HCT116 (cell line): ENCODE data around the gene NOC4L. TPM values are rescaled to one million over a fixed set of nuclear protein-coding genes. Genes with fewer than 3 reads are reported as not detected.

ENCODE experiments used
- ATAC-seq: fragments of 200-7000 bp; cut with Tn5 transposase; 2 replicates; pipeline ENCODE4 v1.9.1; 2020; ENCODE audit warnings: mild to moderate bottlenecking, moderate library complexity
- BruUV-seq: library from RNA; stranded (reverse); fragments of 400-500 nt; replicated peaks from 2 replicates; lab custom pipeline; 2021; lab: Mats Ljungman, UMichigan
- CTCF ChIA-PET: fragments of 300-600 bp; sonication (Branson Sonifier 250); formaldehyde crosslinking; loops from one replicate; lab custom pipeline; 2021; ENCODE audit warnings: antibody characterized with exemption; lab: Charles Lee
- POLR2A ChIA-PET: fragments of 300-600, 350-600 bp; sonication (Branson Sonifier 250); formaldehyde crosslinking; loops from one replicate; lab custom pipeline; 2021; ENCODE audit warnings: antibody characterized with exemption; lab: Charles Lee
- RAD21 ChIA-PET, 2 experiments: fragments of 300-600 bp; sonication (Branson Sonifier 250); formaldehyde crosslinking; loops; one replicate each; lab custom pipeline; 2023; ENCODE audit warnings: low total read pairs in 2 of 2; ENCODE audit not compliant: uncharacterized antibody in 2 of 2, unreplicated experiment in 2 of 2, low non-redundant PET in 1 of 2; lab: Charles Lee
- DNase-seq: peaks from one replicate; pipeline ENCODE4 v3.0.0-alpha.2; 2010; ENCODE audit warnings: low read depth, low spot score
- H2AFZ ChIP-seq: fragments of 200-600 bp; shearing (Covaris generic), sonication (generic); 2 replicates; pipeline ENCODE4 v1.6.1; 2017; ENCODE audit warnings: low read depth, mixed run types, mixed read lengths, antibody characterized with exemption, low read length; ENCODE audit not compliant: poor library complexity, severe bottlenecking
- H3K27ac ChIP-seq: 2 replicates; pipeline ENCODE4 v1.5.1; 2012; ENCODE audit warnings: low read depth, low read length
- H3K27me3 ChIP-seq: fragments of 200-600 bp; sonication (generic); 2 replicates; pipeline ENCODE4 v1.6.1; 2016; ENCODE audit warnings: mixed run types, low read length, mixed read lengths; ENCODE audit not compliant: insufficient read depth
- H3K36me3 ChIP-seq, 2 experiments: fragments of 200-500 bp in 1 of 2; fragments of 200-600 bp in 1 of 2; sonication (Bioruptor generic) in 1 of 2; sonication (generic) in 1 of 2; 2 replicates each; pipeline versions ENCODE4 v1.5.1 to v1.6.1; 2014 to 2016; ENCODE audit warnings: low read length in 2 of 2, inconsistent platforms in 1 of 2, mixed read lengths in 1 of 2, mixed run types in 1 of 2; ENCODE audit not compliant: insufficient read depth in 2 of 2, control insufficient read depth in 1 of 2
- H3K4me1 ChIP-seq, 2 experiments: fragments of 200-600 bp in 1 of 2; sonication (generic) in 1 of 2; 2 replicates each; pipeline versions ENCODE4 v1.5.1 to v1.6.1; 2012 to 2017; ENCODE audit warnings: low read length in 2 of 2, inconsistent platforms in 1 of 2, mild to moderate bottlenecking in 1 of 2, mixed read lengths in 1 of 2, mixed run types in 1 of 2, moderate library complexity in 1 of 2; ENCODE audit not compliant: insufficient read depth in 2 of 2, control insufficient read depth in 1 of 2
- H3K4me2 ChIP-seq: fragments of 200-600 bp; sonication (generic); 2 replicates; pipeline ENCODE4 v1.6.1; 2017; ENCODE audit warnings: mixed run types, low read length, mixed read lengths
- H3K4me3 ChIP-seq, 2 experiments: fragments of 200-600 bp in 1 of 2; sonication (generic) in 1 of 2; replicated peaks in 1 of 2; 2 replicates each; pipeline ENCODE4 v1.5.1; 2011 to 2016; ENCODE audit warnings: low read length in 2 of 2, control low read depth in 1 of 2, low read depth in 1 of 2, mild to moderate bottlenecking in 1 of 2, mixed read lengths in 1 of 2, mixed run types in 1 of 2
- H3K79me2 ChIP-seq: fragments of 200-600 bp; sonication (generic); 2 replicates; pipeline ENCODE4 v1.6.1; 2017; ENCODE audit warnings: mild to moderate bottlenecking, mixed run types, low read length, moderate library complexity, mixed read lengths; ENCODE audit not compliant: insufficient read depth
- H3K9ac ChIP-seq: fragments of 200-600 bp; sonication (generic); 2 replicates; pipeline ENCODE4 v1.6.1; 2016; ENCODE audit warnings: low read length, mixed read lengths
- H3K9me2 ChIP-seq: fragments of 200-600 bp; sonication (generic), shearing (Covaris generic); 2 replicates; pipeline ENCODE4 v1.6.1; 2017; ENCODE audit warnings: mixed run types, mild to moderate bottlenecking, moderate library complexity; ENCODE audit not compliant: insufficient read depth
- H3K9me3 ChIP-seq, 2 experiments: fragments of 200-500 bp in 1 of 2; fragments of 200-600 bp in 1 of 2; sonication (Bioruptor generic) in 1 of 2; sonication (generic) in 1 of 2; 2 replicates each; pipeline ENCODE4 v1.6.1; 2014 to 2017; ENCODE audit warnings: low read length in 2 of 2, mixed read lengths in 2 of 2, inconsistent platforms in 1 of 2, low read depth in 1 of 2, mild to moderate bottlenecking in 1 of 2, mixed run types in 1 of 2, moderate library complexity in 1 of 2; ENCODE audit not compliant: control insufficient read depth in 1 of 2, insufficient read depth in 1 of 2
- H4K20me1 ChIP-seq: fragments of 200-600 bp; sonication (generic), shearing (Covaris generic); 2 replicates; pipeline ENCODE4 v1.6.1; 2017; ENCODE audit warnings: mixed run types, mild to moderate bottlenecking, moderate library complexity; ENCODE audit not compliant: insufficient read depth
- CBX3 ChIP-seq: IDR thresholded peaks from 2 replicates; pipeline ENCODE4 v1.6.1; 2012; ENCODE audit warnings: low read depth
- CEBPB ChIP-seq: IDR thresholded peaks from 2 replicates; pipeline ENCODE4 v1.6.1; 2012; ENCODE audit warnings: low read depth
- EGR1 ChIP-seq: IDR thresholded peaks from 2 replicates; pipeline ENCODE4 v1.6.1; 2012; ENCODE audit warnings: low read depth
- ELF1 ChIP-seq: IDR thresholded peaks from 2 replicates; pipeline ENCODE4 v1.6.1; 2012; ENCODE audit warnings: low read depth, borderline replicate concordance
- EZH2 ChIP-seq: fragments of 200-600 bp; sonication (generic); IDR thresholded peaks from 2 replicates; pipeline ENCODE4 v1.6.1; 2017; ENCODE audit warnings: antibody characterized with exemption, mixed run types
- JUND ChIP-seq: IDR thresholded peaks from 2 replicates; pipeline ENCODE4 v1.6.1; 2012
- POLR2AphosphoS5 ChIP-seq: IDR thresholded peaks from 2 replicates; pipeline ENCODE4 v1.6.1; 2011; ENCODE audit warnings: mild to moderate bottlenecking, low read depth, low read length, moderate library complexity
- SP1 ChIP-seq: IDR thresholded peaks from 2 replicates; pipeline ENCODE4 v1.6.1; 2012; ENCODE audit warnings: low read depth
- SRF ChIP-seq: IDR thresholded peaks from 2 replicates; pipeline ENCODE4 v1.6.1; 2012; ENCODE audit warnings: low read depth
- TCF7L2 ChIP-seq: IDR thresholded peaks from 2 replicates; pipeline ENCODE4 v1.7.0; 2011; ENCODE audit warnings: borderline replicate concordance, inconsistent platforms; ENCODE audit not compliant: insufficient read depth, insufficient read length; ENCODE audit errors: extremely low read depth
- ZNF274 ChIP-seq: fragments of 200-500 bp; sonication (Bioruptor generic); IDR thresholded peaks from 2 replicates; pipeline ENCODE4 v1.6.1; 2014; ENCODE audit warnings: mild to moderate bottlenecking, low read depth, low read length, inconsistent platforms
- intact Hi-C: fragments of 100-400 bp; cut with micrococcal nuclease; formaldehyde crosslinking; loops from 2 replicates; pipeline ENCODE4 v1.10.0; 2022
- total RNA-seq: library from RNA; stranded (reverse); gene quantifications from one replicate; pipeline ENCODE4 v1.2.1, GENCODE V29; 2021; ENCODE audit not compliant: unreplicated experiment
- TF ChIP-seq, protein P1 (sequence below): IDR thresholded peaks from 2 replicates; pipeline ENCODE4 v1.6.1; 2012; ENCODE audit warnings: low read depth
- TF ChIP-seq, protein P2 (sequence below): IDR thresholded peaks from 2 replicates; pipeline ENCODE4 v1.6.1; 2011; ENCODE audit warnings: mild to moderate bottlenecking, low read length, moderate library complexity; ENCODE audit not compliant: insufficient replicate concordance; ENCODE audit errors: extremely low read depth
- TF ChIP-seq, protein P3 (sequence below): IDR thresholded peaks from 2 replicates; pipeline ENCODE4 v1.6.1; 2012
- TF ChIP-seq, protein P4 (sequence below), 3 experiments: fragments of 200-600 bp in 1 of 3; sonication (generic) in 1 of 3; IDR thresholded peaks in 2 of 3; conservative IDR thresholded peaks in 1 of 3; 2 replicates each; pipeline ENCODE4 v1.5.1; 2012 to 2017; ENCODE audit warnings: low read depth in 2 of 3, low read length in 2 of 3, antibody characterized with exemption in 1 of 3, borderline replicate concordance in 1 of 3, control low read depth in 1 of 3, mild to moderate bottlenecking in 1 of 3, mixed read lengths in 1 of 3, mixed run types in 1 of 3, moderate library complexity in 1 of 3; ENCODE audit not compliant: insufficient read depth in 1 of 3

Gene NOC4L
- total RNA-seq, 1 experiment from 2014 or later, result 47.6 TPM

DNA sequence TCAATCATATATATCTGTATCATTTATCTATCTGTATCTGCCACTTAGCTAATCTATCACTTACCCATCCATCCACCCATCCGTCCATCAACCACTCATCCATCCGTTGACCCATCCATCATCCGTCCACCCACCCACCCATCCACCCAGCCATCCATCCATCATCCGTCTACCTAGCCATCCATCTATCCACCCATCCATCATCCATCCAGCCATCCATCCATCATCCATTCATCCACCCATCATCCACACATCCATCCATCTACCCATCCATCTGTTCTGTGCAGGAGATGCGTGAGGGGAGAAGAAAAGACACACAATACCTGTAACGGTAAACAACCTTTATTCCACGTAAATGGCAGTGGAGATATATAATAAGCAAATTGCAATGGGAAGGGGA, 20.2 kb downstream of the NOC4L start (continued):
- TF ChIP-seq, protein P1, sequence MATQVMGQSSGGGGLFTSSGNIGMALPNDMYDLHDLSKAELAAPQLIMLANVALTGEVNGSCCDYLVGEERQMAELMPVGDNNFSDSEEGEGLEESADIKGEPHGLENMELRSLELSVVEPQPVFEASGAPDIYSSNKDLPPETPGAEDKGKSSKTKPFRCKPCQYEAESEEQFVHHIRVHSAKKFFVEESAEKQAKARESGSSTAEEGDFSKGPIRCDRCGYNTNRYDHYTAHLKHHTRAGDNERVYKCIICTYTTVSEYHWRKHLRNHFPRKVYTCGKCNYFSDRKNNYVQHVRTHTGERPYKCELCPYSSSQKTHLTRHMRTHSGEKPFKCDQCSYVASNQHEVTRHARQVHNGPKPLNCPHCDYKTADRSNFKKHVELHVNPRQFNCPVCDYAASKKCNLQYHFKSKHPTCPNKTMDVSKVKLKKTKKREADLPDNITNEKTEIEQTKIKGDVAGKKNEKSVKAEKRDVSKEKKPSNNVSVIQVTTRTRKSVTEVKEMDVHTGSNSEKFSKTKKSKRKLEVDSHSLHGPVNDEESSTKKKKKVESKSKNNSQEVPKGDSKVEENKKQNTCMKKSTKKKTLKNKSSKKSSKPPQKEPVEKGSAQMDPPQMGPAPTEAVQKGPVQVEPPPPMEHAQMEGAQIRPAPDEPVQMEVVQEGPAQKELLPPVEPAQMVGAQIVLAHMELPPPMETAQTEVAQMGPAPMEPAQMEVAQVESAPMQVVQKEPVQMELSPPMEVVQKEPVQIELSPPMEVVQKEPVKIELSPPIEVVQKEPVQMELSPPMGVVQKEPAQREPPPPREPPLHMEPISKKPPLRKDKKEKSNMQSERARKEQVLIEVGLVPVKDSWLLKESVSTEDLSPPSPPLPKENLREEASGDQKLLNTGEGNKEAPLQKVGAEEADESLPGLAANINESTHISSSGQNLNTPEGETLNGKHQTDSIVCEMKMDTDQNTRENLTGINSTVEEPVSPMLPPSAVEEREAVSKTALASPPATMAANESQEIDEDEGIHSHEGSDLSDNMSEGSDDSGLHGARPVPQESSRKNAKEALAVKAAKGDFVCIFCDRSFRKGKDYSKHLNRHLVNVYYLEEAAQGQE, result no peak
- TF ChIP-seq EGR1 (no peak), EZH2 (no peak), ZNF274 (no peak), JUND (no peak)

DNA sequence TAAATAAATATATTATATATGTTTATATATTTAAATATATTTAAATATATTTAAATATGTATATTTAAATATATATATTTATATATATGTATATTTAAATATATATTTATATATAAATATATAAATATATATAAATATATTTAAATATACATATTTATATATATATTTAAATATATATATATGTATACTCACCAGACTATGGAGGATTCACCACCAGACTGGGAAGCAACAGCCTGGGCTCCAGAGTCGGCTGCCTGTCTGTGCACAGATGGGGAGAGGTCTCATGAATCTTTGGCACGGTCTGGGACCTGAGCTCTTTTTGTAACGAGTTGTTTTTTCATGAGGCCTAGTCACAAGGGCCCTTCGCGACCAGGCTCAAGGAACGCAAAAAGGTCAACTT, 21.3 kb downstream of the NOC4L start:
- BruUV-seq, result no TSS peak
- Histone ChIP-seq H2AFZ (no peak overlapping the region), H3K9me3 (no peaks in the 10 kb centered on the region), H3K4me2 (no peak overlapping the region), H3K27ac (no peak overlapping the region), H3K27me3 (no peaks in the 10 kb centered on the region), H3K36me3 (no peaks in the 10 kb centered on the region), H4K20me1 (no peaks in the 10 kb centered on the region), H3K9ac (no peak overlapping the region), H3K79me2 (no peaks in the 10 kb centered on the region), H3K4me1 (peaks cover 0 to 6% of the 10 kb centered on the region in 2 experiments; a peak in 1 of 4 replicates), H3K4me3 (no peak overlapping the region), H3K9me2 (no peaks in the 10 kb centered on the region)
- TF ChIP-seq, protein P2, sequence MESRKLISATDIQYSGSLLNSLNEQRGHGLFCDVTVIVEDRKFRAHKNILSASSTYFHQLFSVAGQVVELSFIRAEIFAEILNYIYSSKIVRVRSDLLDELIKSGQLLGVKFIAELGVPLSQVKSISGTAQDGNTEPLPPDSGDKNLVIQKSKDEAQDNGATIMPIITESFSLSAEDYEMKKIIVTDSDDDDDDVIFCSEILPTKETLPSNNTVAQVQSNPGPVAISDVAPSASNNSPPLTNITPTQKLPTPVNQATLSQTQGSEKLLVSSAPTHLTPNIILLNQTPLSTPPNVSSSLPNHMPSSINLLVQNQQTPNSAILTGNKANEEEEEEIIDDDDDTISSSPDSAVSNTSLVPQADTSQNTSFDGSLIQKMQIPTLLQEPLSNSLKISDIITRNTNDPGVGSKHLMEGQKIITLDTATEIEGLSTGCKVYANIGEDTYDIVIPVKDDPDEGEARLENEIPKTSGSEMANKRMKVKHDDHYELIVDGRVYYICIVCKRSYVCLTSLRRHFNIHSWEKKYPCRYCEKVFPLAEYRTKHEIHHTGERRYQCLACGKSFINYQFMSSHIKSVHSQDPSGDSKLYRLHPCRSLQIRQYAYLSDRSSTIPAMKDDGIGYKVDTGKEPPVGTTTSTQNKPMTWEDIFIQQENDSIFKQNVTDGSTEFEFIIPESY, result no peak
- TF ChIP-seq, protein P3, sequence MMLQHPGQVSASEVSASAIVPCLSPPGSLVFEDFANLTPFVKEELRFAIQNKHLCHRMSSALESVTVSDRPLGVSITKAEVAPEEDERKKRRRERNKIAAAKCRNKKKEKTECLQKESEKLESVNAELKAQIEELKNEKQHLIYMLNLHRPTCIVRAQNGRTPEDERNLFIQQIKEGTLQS, result no peak
- TF ChIP-seq JUND (no peak), SRF (no peak), CBX3 (no peak), EGR1 (no peak), TCF7L2 (no peak), ELF1 (no peak), SP1 (no peak), CEBPB (no peak), POLR2AphosphoS5 (no peak)
- TF ChIP-seq, protein P4, sequence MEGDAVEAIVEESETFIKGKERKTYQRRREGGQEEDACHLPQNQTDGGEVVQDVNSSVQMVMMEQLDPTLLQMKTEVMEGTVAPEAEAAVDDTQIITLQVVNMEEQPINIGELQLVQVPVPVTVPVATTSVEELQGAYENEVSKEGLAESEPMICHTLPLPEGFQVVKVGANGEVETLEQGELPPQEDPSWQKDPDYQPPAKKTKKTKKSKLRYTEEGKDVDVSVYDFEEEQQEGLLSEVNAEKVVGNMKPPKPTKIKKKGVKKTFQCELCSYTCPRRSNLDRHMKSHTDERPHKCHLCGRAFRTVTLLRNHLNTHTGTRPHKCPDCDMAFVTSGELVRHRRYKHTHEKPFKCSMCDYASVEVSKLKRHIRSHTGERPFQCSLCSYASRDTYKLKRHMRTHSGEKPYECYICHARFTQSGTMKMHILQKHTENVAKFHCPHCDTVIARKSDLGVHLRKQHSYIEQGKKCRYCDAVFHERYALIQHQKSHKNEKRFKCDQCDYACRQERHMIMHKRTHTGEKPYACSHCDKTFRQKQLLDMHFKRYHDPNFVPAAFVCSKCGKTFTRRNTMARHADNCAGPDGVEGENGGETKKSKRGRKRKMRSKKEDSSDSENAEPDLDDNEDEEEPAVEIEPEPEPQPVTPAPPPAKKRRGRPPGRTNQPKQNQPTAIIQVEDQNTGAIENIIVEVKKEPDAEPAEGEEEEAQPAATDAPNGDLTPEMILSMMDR (IDR thresholded peaks at IDR 0.05 in 2 of 3, conservative IDR thresholded peaks at IDR 0.05 in 1 of 3; ENCODE audit: borderline replicate concordance in 1 of 3, insufficient read depth in 1 of 3, low read depth in 2 of 3, low read length in 2 of 3), result no peak
- RAD21 ChIA-PET, result no interaction called here
- POLR2A ChIA-PET, result no interaction called here
- intact Hi-C loops, result no loop called here
- CTCF ChIA-PET, result no interaction called here
- no peak for ATAC-seq
- DNase-seq, result no peak
